ENCODE results near the gene FGR. TPM values are rescaled to one million over a fixed set of nuclear protein-coding genes. Genes with fewer than 3 reads are reported as not detected.

The FGR gene
- total and polyA plus RNA-seq, 8 donors = 0.51 to 6.8 (median 3.1) TPM

DNA sequence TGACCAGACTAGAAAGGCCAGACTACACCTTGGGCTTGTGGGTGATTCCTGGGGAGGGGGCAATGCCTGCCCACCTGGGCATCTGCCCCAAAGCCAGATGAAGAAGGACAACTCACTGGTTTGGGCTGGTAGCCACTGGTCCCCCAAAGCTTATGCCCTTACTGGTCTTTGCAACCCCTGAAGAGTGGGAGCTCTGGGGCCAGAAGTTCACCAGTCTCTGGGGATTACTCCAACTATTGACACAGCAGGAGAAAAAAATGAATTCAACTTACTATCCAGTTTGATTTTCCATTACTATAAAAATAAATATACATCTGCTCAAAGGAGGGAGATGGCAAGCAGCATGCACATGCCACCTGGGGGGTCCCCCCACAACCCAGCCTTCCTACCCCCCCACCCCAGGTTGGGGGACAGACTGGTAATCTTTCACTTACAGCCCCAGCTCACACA is 33.6 kb downstream of the FGR start:
- TF ChIP-seq, protein P1, sequence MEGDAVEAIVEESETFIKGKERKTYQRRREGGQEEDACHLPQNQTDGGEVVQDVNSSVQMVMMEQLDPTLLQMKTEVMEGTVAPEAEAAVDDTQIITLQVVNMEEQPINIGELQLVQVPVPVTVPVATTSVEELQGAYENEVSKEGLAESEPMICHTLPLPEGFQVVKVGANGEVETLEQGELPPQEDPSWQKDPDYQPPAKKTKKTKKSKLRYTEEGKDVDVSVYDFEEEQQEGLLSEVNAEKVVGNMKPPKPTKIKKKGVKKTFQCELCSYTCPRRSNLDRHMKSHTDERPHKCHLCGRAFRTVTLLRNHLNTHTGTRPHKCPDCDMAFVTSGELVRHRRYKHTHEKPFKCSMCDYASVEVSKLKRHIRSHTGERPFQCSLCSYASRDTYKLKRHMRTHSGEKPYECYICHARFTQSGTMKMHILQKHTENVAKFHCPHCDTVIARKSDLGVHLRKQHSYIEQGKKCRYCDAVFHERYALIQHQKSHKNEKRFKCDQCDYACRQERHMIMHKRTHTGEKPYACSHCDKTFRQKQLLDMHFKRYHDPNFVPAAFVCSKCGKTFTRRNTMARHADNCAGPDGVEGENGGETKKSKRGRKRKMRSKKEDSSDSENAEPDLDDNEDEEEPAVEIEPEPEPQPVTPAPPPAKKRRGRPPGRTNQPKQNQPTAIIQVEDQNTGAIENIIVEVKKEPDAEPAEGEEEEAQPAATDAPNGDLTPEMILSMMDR (IDR thresholded peaks at IDR 0.05) = no peak
- no peaks in the 10 kb centered on the region for H3K36me3 ChIP-seq
- DNase-seq (no peak), FAIRE-seq (no peak), ATAC-seq (no peak)
- peak overlapping the region in 2 of 4 donors; percentile 84 to 93 for H3K4me3 ChIP-seq
- H3K27me3 ChIP-seq = no peaks in the 10 kb centered on the region
- H3K9me3 ChIP-seq = no peaks in the 10 kb centered on the region
- peak overlapping the region; percentile 76 to 85 (median 80) for H3K27ac ChIP-seq
- H3K4me1 ChIP-seq = peaks cover 6 to 25% (median 18%) of the 10 kb centered on the region in 3 donors
- intact Hi-C loops (cut with DNase I) = loop anchor here in 1 of 3 donors (5.0 kb wide), 1 partner anchor 44 kb away; no protein-coding TSS in a partner anchor

DNA sequence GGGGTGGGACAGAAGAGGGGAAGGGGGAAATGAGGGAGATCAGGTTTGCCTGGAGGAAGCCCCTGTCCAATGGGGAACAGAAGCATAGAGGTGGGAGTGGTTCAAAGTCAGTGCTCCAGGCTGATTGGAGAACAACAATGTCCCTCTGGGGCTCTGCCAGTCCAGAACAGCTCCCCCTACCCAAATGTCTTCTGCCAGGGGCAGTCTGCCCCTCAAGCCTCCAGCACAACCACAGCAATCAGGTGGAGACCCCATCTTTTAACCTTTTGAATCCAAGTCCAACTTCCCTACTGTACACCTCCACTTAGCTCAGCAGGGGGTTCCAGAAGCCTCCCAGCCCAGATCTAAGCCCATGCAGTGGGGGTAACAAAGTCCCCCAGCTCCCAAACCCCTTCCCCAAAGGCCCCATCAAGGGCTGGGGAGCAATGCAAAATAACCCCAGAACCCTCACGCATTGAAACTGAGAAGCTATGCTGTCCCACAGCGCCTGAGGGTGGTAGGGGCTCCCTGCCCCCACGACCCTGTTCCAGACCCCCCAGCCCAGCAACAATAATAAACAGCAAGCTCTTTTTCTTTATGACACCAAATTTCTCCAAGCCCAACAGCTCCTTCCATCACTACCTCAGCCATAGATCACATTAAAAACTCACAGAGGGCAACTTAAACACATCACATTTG is 34.3 kb downstream of the FGR start:
- no peaks in the 10 kb centered on the region for H3K36me3 ChIP-seq
- TF ChIP-seq, protein P1 (IDR thresholded peaks at IDR 0.05) = no peak
- DNase-seq (no peak), FAIRE-seq (no peak), ATAC-seq (no peak)
- no peak overlapping the region for H3K4me3 ChIP-seq
- no peaks in the 10 kb centered on the region for H3K27me3 ChIP-seq
- peaks cover 6 to 25% (median 18%) of the 10 kb centered on the region in 3 donors for H3K4me1 ChIP-seq
- WGBS, 2 donors = 59 to 73% methylated on average over 3 of the region's 3 CpGs
- intact Hi-C loops (cut with DNase I) = loop anchor here in 1 of 3 donors (5.0 kb wide), 1 partner anchor 43 kb away; no protein-coding TSS in a partner anchor
- no peaks in the 10 kb centered on the region for H3K9me3 ChIP-seq
- peak overlapping the region in 2 of 4 donors; percentile 39 to 80 for H3K27ac ChIP-seq

DNA sequence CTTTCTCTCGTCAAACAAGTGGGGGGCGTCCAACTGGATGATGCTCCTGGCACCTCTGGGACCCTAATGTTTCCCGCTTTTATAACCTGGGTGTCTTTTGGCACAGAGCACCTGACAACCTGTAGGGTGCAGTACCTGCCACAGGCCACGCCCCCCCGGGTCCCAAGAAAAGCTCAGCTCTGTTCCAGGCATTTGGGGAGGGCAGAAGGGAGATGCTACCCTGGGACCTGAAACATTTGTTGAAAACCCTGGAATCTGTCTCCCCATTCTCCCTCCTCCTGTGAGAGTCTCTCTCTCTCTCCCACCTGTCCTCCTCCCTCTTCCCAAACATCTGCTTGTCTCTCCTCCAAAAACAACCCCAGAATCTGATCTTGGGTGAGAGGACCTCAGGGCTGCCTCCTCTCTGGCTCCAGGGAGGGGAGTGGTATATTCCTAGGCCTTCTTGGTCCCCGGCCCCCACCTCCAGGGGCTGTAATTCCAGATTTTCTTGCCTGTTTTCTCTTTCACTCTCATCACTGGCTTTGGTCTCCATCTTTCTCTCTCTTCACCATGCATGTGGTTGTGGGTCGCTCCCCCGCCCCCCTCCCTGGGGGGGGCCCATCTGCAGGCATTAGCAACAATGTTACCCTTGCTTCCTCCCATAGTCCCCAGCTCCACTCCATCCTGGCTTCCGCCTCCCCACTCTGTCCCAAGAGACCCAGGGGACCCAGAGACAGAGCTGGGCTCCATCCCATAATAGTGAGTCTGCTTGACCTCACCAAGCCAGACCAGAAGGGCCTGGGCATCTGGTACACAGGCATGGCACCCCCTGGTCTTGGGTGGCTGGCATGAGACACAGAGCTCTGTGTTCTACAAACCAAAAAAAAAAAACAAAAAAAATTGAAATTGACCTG is 35.1 kb downstream of the FGR start:
- Histone ChIP-seq H3K27me3 (no peaks in the 10 kb centered on the region), H3K4me1 (peaks cover 6 to 25% (median 18%) of the 10 kb centered on the region in 3 donors), H3K9me3 (no peaks in the 10 kb centered on the region), H3K27ac (peak overlapping the region in 1 of 4 donors; percentile 39), H3K36me3 (no peaks in the 10 kb centered on the region), H3K4me3 (no peak overlapping the region)
- TF ChIP-seq, protein P1 (IDR thresholded peaks at IDR 0.05) = no peak
- 42 to 50% methylated on average over 9 of the region's 9 CpGs for WGBS, 2 donors
- intact Hi-C loops (cut with DNase I) = loop anchor here in 1 of 3 donors (5.0 kb wide), 1 partner anchor 43 kb away; no protein-coding TSS in a partner anchor
- no peak for ATAC-seq
- FAIRE-seq = no peak
- DNase-seq = no peak

DNA sequence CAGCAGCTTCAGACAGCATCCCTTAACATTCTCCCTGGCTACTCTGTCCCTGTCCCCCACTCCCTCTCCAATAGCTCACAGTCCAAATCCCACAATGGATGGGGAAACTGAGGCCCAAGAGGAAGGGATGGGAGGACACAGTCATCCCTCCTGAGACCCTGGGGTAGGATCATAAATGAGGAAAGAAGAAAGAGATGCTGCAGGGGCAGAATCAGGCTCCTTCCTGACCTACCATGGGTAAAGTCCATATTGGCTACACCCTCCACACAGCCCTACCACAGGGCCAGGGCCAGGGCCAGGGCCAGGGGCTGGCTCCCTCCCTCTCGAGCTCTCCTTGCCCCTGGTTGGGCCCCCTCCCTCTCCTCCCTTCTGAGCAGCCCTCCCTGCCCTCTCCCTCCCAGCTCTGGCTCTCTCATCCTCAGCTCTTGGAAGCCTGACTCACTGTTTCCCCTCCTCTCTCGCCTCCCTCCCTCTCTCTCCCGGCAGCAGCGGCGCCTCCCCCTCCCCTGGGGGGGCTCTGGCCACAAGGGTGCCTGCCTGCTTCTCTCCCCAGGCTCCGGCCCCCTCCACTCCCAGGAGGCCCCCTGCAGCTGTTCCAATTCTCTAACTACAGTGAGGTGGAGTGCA is 36.0 kb downstream of the FGR start:
- intact Hi-C loops (cut with DNase I) = no loop called here
- no peak for FAIRE-seq
- WGBS, 2 donors = 7 to 10% methylated on average over 6 of the region's 6 CpGs
- peak; percentile 0 to 38 (median 8) for ATAC-seq
- Histone ChIP-seq H3K27ac (peak overlapping the region in 2 of 4 donors; percentile 39 to 55), H3K4me3 (no peak overlapping the region), H3K4me1 (peaks cover 6 to 25% (median 18%) of the 10 kb centered on the region in 3 donors), H3K27me3 (no peaks in the 10 kb centered on the region), H3K9me3 (no peaks in the 10 kb centered on the region), H3K36me3 (no peaks in the 10 kb centered on the region)
- DNase-seq = peak in 4 of 6 donors; percentile 50 to 64 (median 60)
- TF ChIP-seq, protein P1 (IDR thresholded peaks at IDR 0.05) = no peak

All from pancreas (tissue), 10 donors.